ENCODE measurements around the gene ACOXL.
"Not testable (repeated sequence)": the region's sequence is repeated elsewhere in the genome, so short reads cannot be mapped to it uniquely, and the experiment has no call there.

Gene ACOXL

DNA sequence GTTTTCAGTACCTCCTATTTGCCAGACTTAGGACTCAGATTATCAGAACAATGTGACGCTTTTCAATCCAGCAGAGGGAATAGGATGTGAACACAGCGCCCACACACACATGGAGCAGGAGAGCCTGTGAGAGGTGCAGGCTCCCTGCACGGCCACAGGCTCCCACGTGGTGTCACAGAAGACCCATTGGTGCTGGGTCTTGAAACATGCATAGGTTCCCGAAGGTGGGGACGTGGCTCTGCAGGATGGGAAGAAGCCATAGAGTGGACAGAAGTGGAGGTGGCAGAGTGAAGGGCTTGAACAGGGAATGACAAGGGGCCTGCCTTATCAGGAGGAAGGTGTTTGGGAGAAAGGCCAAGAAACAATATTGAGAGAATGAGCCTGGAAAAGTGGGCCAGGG, 309.9 kb downstream of the ACOXL start:
- no peak for DNase-seq (ENCODE audit: low spot score)

- no peak for DNase-seq (ENCODE audit: low spot score)
These were observed 310.7 kb downstream of the ACOXL start for GRCh38 chr2:111042772-111043771.

- DNase-seq (ENCODE audit: low spot score) = no peak
These were observed 311.7 kb downstream of the ACOXL start for GRCh38 chr2:111044066-111044465.

DNA sequence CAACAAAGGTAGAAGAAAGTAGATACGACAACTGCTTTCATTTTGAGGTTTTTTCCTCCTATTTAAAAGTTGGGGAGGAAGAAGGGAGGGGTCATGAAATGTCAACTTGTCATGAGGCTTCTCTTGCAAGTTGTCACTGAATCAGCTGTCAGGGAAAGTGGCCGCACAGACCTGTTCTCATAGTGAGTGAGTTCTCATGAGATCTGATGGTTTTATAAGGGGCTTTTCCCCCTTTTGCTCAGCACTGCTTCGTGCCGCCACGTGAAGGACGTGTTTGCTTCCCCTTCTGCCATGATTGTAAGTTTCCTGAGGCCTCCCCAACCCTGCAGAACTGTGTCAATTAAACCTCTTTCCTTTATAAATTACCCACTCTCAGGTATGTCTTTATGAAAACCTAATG, 312.9 kb downstream of the ACOXL start:
- not testable (repeated sequence) for DNase-seq (ENCODE audit: low spot score)

DNA sequence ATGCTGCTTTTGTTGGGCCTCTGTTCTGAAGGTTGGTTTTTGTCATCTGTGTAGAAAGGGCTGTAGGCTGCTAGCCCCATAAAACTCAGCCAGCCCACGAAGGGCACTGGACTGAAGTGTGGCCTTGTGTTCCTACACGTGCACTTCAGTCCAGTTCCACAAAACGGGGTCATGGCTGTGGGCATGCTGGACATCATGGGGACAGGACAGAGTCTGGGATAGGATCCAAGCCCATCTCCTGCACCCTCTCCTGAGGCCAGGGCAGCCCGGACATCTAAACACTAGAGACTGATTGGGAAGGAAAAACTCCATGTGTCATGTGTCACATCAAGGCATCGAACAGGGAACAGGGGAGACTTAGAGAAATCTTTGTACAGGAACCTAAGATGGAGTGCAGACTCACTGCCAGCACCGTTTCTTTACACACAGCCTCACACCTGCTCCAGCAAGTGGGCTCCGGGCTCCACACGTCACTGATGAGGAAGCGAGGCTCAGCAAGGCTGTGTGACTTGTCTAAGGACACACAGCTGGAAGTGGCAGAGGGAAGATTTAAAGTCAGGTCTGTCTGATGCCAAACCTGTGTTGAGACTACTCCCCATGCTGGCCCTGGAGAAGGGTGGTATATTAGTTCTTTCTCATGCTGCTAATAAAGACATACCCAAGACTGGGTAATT, 313.5 kb downstream of the ACOXL start:
- no peak for DNase-seq (ENCODE audit: low spot score)

DNA sequence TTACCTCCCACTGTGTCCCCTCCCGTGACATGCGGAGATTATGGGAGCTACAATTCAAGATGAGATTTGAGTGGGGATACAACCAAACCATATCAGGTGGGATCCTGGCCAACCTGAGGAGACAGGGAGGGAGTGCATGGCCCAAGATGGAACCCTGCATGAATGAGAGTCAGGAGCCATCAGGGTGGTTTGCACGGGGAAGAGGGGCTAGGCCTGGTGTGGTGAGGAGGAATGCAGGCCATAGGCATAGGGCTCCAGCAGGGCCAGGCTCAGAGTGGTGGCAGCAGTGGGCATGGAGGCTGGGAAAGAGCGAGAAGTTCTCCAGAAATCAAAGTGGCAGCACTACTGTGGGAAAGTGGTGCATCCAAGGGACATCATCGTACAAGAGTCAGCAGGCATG, 314.3 kb downstream of the ACOXL start:
- DNase-seq (ENCODE audit: low spot score) = no peak

- DNase-seq (ENCODE audit: low spot score) = peak; percentile 6
These were observed 316.7 kb downstream of the ACOXL start for GRCh38 chr2:111048856-111049768.

- DNase-seq (ENCODE audit: low spot score) = peak; percentile 1
These were observed 317.6 kb downstream of the ACOXL start for GRCh38 chr2:111049792-111050640.

GRCh38 chr2:111050701-111051376, 318.5 kb downstream of the ACOXL start:
- peak; percentile 0 for DNase-seq (ENCODE audit: low spot score)

- peak; percentile 2 for DNase-seq (ENCODE audit: low spot score)
These were observed 320.2 kb downstream of the ACOXL start for GRCh38 chr2:111052621-111053020.

GRCh38 chr2:111053266-111053665, 320.9 kb downstream of the ACOXL start:
- DNase-seq (ENCODE audit: low spot score) = peak; percentile 1

- peak; percentile 4 for DNase-seq (ENCODE audit: low spot score)
These were observed 321.6 kb downstream of the ACOXL start for GRCh38 chr2:111053825-111054515.

DNA sequence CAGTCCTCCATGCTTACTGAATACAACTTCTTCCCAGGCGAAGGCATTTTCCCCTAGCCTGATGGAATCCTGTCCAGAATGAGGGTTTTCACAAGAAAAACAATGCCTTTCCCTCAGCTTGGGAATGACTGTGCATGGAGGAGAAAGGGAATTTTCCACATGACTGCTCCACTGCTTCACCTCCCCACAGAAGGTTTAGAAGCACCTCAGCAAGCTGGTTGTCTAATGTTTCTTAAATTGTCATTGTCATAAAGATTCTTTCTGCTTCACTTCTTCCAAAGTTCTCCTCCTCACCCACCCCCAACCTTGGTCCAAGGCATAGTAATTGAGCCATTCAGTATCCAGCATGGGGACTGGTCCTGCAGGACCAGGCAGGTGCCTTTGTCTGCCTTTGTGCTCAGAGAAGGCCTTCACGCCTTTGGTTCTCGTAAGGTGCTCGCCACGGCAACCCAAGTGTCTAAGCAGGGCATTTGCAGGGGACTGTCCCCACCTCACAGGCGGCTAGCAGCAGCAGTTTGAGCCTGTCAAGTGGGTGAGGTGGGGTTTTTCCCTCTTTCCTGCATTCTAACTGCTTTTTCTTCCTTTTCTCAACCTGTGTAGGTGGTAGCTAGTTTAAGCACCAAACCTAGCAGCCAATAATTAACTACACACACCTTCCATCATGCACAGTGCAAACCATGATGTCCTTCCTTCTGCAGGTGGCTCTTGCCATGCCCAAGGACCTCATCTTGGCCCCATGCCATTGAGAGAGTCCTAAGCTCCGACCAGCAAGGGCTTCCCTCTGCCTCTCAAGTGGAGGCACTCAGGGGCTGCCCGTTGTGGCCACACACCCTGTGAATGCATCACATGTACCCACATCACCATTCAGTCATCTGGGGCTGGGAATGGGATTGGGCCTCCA, 322.7 kb downstream of the ACOXL start:
- DNase-seq (ENCODE audit: low spot score) = peak; percentile 6

DNA sequence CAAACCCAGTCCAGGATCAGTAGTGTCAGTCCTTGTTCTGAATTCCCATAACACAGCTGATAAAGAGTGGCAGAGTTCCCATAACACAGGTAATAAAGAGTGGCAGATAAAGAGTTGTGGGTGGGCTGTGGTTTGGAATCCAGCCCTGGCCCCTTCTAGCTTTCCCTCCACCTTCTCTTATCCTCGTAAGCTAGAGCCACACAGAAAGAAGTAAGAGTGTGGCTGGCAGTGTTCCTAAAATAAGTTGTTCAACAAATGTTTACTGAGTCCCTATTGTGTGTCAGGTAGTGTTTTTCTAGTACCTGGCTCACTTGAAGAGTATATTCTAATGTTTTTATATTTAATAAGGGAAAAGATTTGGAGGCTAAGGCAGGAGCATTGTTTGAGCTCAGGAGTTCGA, 323.4 kb downstream of the ACOXL start:
- DNase-seq (ENCODE audit: low spot score) = peak; percentile 1

GRCh38 chr2:111057045-111057444, 324.7 kb downstream of the ACOXL start:
- DNase-seq (ENCODE audit: low spot score) = peak; percentile 1

DNA sequence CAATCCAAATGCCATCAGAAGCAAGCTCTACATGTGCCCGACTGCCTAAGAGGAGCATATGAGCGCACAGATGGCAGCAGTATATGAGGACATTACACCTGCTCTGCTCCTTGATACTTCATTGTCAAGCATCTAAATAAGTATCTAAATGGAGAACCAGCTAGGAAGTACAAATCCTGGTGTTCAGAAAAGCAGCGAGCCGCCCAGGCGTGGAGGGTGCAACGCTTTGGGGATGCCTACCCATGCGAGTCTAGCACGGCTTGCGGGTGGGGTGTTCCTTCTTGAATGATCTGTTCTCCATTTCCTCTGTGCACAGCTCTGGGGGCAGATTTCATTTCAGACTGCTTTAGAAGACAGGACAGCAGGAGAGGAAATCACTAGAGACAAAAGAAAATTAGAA, 325.3 kb downstream of the ACOXL start:
- peak; percentile 1 for DNase-seq (ENCODE audit: low spot score)

- DNase-seq (ENCODE audit: low spot score) = peak; percentile 0
These were observed 325.9 kb downstream of the ACOXL start for GRCh38 chr2:111058264-111058663.

DNA sequence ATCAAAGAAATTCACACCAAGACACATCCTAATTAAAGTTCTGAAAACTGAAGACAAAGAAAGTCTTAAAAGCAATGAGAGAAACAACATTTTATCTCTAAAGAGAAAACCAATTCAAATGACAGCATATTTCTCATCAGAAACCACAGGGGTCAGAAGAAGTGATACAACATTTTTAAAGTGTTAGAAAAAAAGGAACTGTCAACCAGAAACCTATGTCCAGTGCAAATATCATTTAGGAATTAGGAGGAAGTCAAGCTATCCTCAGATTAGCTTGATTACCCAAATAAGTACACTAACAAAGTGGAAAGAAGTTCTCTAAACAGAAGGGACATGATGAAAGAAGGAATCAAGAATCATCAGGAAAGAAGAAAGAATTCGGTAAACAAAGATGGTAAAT, 328.8 kb downstream of the ACOXL start:
- no peak for DNase-seq (ENCODE audit: low spot score)

DNA sequence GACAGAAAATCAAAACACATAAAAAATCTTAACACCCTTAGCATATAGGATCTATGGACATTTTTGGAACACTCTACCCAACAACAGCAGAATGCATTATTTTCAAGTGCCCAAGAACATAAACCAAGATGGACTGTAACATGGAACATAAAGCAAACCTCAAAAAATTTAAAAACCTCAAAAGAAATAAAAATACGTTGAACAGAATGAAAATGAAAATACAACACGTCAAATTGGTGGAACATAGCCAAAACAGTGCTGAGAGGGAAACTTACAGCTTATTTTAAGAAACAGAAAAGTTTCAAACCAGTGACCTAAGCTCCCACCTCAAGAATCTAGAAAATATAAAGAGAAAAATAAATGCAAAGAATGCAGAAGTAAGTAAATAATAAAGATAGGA, 330.0 kb downstream of the ACOXL start:
- DNase-seq (ENCODE audit: low spot score) = no peak
